ENCODE results near the gene CAPZB. TPM values are rescaled to one million over a fixed set of nuclear protein-coding genes. Genes with fewer than 3 reads are reported as not detected.

The CAPZB gene
- total RNA-seq, 1 experiment from 2014 or later = 348 TPM

GRCh38 chr1:19332832-19333231 is 152.5 kb downstream of the CAPZB start:
- no peak overlapping the region for H3K27ac ChIP-seq (ENCODE audit: insufficient read length, low read depth, low read length)
- TF ChIP-seq CTCF (conservative IDR thresholded peaks at IDR 0.05) = no peak
- no peak overlapping the region for H2AK5ac ChIP-seq (ENCODE audit: insufficient read length, low read length)
- no peak overlapping the region for H3K4ac ChIP-seq (ENCODE audit: low read depth, low read length)
- no peak overlapping the region for H3K4me2 ChIP-seq (ENCODE audit: insufficient read depth, insufficient read length, low read length)
- H2BK20ac ChIP-seq (ENCODE audit: low read depth, low read length, poor library complexity, severe bottlenecking) = no peak overlapping the region
- H3K79me2 ChIP-seq (ENCODE audit: insufficient read depth, low read length) = no peaks in the 10 kb centered on the region
- H3K79me1 ChIP-seq (ENCODE audit: insufficient read depth, low read depth, low read length, poor library complexity, severe bottlenecking) = no peaks in the 10 kb centered on the region
- Mint-ChIP-seq H3K36me3 (ENCODE audit: insufficient read depth in 1 of 3, low read depth in 3 of 3) (peaks cover 3 to 5% (median 4%) of the 10 kb centered on the region in 3 experiments), H3K4me1 (peaks cover 3 to 5% of the 10 kb centered on the region in 2 experiments), H3K27ac (no peak overlapping the region), H3K4me3 (no peak overlapping the region), H3K9me3 (no peaks in the 10 kb centered on the region), H3K27me3 (ENCODE audit: low read depth) (no peaks in the 10 kb centered on the region; the same call in 1 of the 2 replicates)
- H3K14ac ChIP-seq (ENCODE audit: insufficient read depth, low read length) = no peak overlapping the region
- no peaks in the 10 kb centered on the region for H4K20me1 ChIP-seq (ENCODE audit: control insufficient read depth, insufficient read depth, insufficient read length)
- no peak overlapping the region for H3K9ac ChIP-seq (ENCODE audit: extremely low read depth, insufficient read length, low read length)
- WGBS (ENCODE audit: extremely low coverage, insufficient read length, low lambda C conversion rate) = no CpG with 5 or more reads among the region's 12 CpGs
- no peak for DNase-seq
- H3K23me2 ChIP-seq (ENCODE audit: insufficient read length, low read depth, low read length, poor library complexity, severe bottlenecking) = no peaks in the 10 kb centered on the region
- no peak overlapping the region for H2AFZ ChIP-seq (ENCODE audit: low read length)
- no peak overlapping the region for H3K56ac ChIP-seq (ENCODE audit: insufficient read length, low read depth, low read length)
- H4K91ac ChIP-seq (ENCODE audit: insufficient read length, low read depth, low read length) = no peak overlapping the region
- no peak overlapping the region for H3T11ph ChIP-seq (ENCODE audit: low read length)
- no peak overlapping the region for H2BK12ac ChIP-seq (ENCODE audit: insufficient read length, low read depth, low read length)
- no peaks in the 10 kb centered on the region for H3K9me3 ChIP-seq (ENCODE audit: control insufficient read depth, low read depth, low read length)
- no peak overlapping the region for H2BK15ac ChIP-seq (ENCODE audit: low read depth, low read length)
- H3K4me1 ChIP-seq (ENCODE audit: insufficient read depth, low read length) = no peaks in the 10 kb centered on the region
- no peak overlapping the region for H2BK5ac ChIP-seq (ENCODE audit: insufficient read length, low read length)
- no peak overlapping the region for H3K18ac ChIP-seq (ENCODE audit: insufficient read length, low read depth, low read length)
- H3K27me3 ChIP-seq (ENCODE audit: insufficient read depth, low read length) = no peaks in the 10 kb centered on the region
- no peak overlapping the region for H4K5ac ChIP-seq (ENCODE audit: insufficient read length, low read depth, low read length)
- no peak overlapping the region for H4K8ac ChIP-seq (replicated peaks; ENCODE audit: insufficient read length, low read depth, low read length)
- no peak overlapping the region for H3K23ac ChIP-seq (ENCODE audit: insufficient read length, low read depth, low read length)
- no peak overlapping the region for H2BK120ac ChIP-seq (ENCODE audit: low read depth, low read length, poor library complexity, severe bottlenecking)

All from H9 (cell line).